Smooth muscle cell (in vitro differentiated cells): ENCODE results near the gene AHNAK2. TPM values are rescaled to one million over a fixed set of nuclear protein-coding genes. Genes with fewer than 3 reads are reported as not detected.

Experiments
- DNase-seq: peaks from one replicate; lab custom pipeline; 2025; ENCODE audit not compliant: unreplicated experiment; lab: John Stamatoyannopoulos, UW
- H2AFZ ChIP-seq: fragments of 200-600 bp; sonication (generic); 2 replicates; pipeline ENCODE4 v1.6.0; 2016; ENCODE audit warnings: antibody characterized with exemption, low read depth, mild to moderate bottlenecking
- H3F3A ChIP-seq: fragments of 200-600 bp; sonication (generic); 2 replicates; pipeline ENCODE4 v1.6.0; 2017; ENCODE audit warnings: antibody characterized with exemption, low read depth
- H3K27ac ChIP-seq: fragments of 200-600 bp; sonication (generic); 2 replicates; pipeline ENCODE4 v1.5.1; 2016; ENCODE audit warnings: low read depth, mild to moderate bottlenecking
- H3K27me3 ChIP-seq: fragments of 200-600 bp; sonication (generic); 2 replicates; pipeline ENCODE4 v1.6.1; 2016; ENCODE audit warnings: low read depth, mild to moderate bottlenecking
- H3K36me3 ChIP-seq: fragments of 200-600 bp; sonication (generic); 2 replicates; pipeline ENCODE4 v1.5.1; 2016; ENCODE audit warnings: low read depth
- H3K4me1 ChIP-seq: fragments of 200-600 bp; sonication (generic); 2 replicates; pipeline ENCODE4 v1.5.1; 2016; ENCODE audit warnings: low read depth
- H3K4me2 ChIP-seq: fragments of 200-600 bp; sonication (generic); 2 replicates; pipeline ENCODE4 v1.6.0; 2016; ENCODE audit warnings: mild to moderate bottlenecking
- H3K4me3 ChIP-seq: fragments of 200-600 bp; sonication (generic); 2 replicates; pipeline ENCODE4 v1.5.1; 2016; ENCODE audit warnings: mild to moderate bottlenecking
- H3K79me2 ChIP-seq: fragments of 200-600 bp; sonication (generic); 2 replicates; pipeline ENCODE4 v1.6.0; 2016; ENCODE audit warnings: low read depth, mild to moderate bottlenecking
- H3K9ac ChIP-seq: fragments of 200-600 bp; sonication (generic); 2 replicates; pipeline ENCODE4 v1.6.0; 2016; ENCODE audit warnings: low read depth
- H3K9me3 ChIP-seq: fragments of 200-600 bp; sonication (generic); replicated peaks from 2 replicates; pipeline ENCODE4 v1.5.1; 2016; ENCODE audit warnings: low read depth
- H4K20me1 ChIP-seq: fragments of 200-600 bp; sonication (generic); 2 replicates; pipeline ENCODE4 v1.6.0; 2016; ENCODE audit warnings: low read depth
- WGBS: methylation state at CpG from one replicate; pipeline ENCODE4 v1.1.7; 2016; ENCODE audit warnings: low lambda C conversion rate; 5-methylcytosine and 5-hydroxymethylcytosine counted together
- polyA plus RNA-seq: library from polyadenylated mRNA; unstranded; fragments of >200 nt; fragmentation: Nextera tagmentation; extraction: Ambion mirVana; gene quantifications from 2 replicates; pipeline ENCODE4 v1.2.1, GENCODE V29; 2016
- total RNA-seq: library from RNA; depleted of rRNA; stranded (reverse); fragments of >200 nt; gene quantifications from 2 replicates; pipeline ENCODE4 v1.2.3, GENCODE V29; 2014
- TF ChIP-seq, protein P1 (sequence below): fragments of 200-600 bp; sonication (generic); IDR thresholded peaks from 2 replicates; pipeline ENCODE4 v1.5.1; 2017; ENCODE audit warnings: borderline replicate concordance, mild to moderate bottlenecking, antibody characterized with exemption; ENCODE audit not compliant: insufficient read depth, poor library complexity, severe bottlenecking

AHNAK2 gene
- total and polyA plus RNA-seq, 2 experiments from 2014 or later: 10.3 to 53.8 TPM

DNA sequence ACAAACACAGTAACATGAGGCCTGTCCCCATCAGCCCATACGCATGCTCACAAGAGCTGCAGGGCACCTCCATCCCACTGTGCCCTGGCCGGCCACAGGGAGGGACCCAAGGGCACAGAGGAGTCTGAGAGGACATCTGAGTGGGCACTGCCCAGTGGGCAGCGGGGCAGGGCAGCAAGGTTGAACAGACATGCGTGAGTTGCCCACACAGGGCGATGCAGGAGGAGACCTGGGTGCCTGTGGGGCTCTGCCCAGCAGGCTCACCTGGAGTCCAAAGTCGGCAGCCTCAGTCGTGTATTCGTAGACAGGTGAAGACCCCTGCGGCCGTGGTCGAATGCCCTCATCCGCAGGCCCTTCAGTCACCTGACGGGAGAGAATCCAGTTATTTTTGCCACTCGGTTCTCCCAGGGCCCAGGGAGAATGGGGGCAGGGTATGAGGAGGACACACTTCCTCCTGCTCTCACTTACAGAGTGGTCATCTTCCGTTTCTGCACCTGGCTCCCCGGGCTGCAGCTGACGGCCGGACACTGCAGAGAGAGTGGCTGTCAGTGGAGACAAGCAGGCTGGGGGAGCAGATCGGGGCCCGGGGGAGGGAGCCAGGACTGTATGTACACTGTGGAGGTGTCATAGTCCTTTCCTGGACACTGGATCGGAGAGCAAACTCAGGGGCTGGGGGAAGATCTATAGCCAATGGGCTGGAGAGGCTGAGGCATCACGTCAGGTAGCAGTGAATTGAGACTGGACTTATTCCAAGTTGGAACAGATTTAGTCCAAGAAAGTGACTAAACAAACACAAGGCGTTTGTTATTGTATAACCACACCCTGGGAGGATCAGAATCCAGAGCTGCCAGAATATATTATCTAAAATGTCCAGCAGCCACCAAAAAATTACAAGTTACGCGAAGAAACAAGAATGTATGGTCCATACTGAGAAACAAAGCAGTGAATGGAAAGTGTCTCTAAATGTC is 20.7 kb downstream of the AHNAK2 start:
- no peak overlapping the region for H3K4me2 ChIP-seq
- H4K20me1 ChIP-seq: peaks cover 42% of the 10 kb centered on the region
- H3K79me2 ChIP-seq: no peaks in the 10 kb centered on the region
- TF ChIP-seq, protein P1, sequence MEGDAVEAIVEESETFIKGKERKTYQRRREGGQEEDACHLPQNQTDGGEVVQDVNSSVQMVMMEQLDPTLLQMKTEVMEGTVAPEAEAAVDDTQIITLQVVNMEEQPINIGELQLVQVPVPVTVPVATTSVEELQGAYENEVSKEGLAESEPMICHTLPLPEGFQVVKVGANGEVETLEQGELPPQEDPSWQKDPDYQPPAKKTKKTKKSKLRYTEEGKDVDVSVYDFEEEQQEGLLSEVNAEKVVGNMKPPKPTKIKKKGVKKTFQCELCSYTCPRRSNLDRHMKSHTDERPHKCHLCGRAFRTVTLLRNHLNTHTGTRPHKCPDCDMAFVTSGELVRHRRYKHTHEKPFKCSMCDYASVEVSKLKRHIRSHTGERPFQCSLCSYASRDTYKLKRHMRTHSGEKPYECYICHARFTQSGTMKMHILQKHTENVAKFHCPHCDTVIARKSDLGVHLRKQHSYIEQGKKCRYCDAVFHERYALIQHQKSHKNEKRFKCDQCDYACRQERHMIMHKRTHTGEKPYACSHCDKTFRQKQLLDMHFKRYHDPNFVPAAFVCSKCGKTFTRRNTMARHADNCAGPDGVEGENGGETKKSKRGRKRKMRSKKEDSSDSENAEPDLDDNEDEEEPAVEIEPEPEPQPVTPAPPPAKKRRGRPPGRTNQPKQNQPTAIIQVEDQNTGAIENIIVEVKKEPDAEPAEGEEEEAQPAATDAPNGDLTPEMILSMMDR: no peak
- H2AFZ ChIP-seq: no peak overlapping the region
- no peaks in the 10 kb centered on the region for H3F3A ChIP-seq
- H3K27me3 ChIP-seq: no peaks in the 10 kb centered on the region
- no peak overlapping the region for H3K9ac ChIP-seq
- H3K9me3 ChIP-seq: no peaks in the 10 kb centered on the region
- H3K4me1 ChIP-seq: no peaks in the 10 kb centered on the region
- 90% methylated on average over 25 of the region's 25 CpGs for WGBS
- H3K36me3 ChIP-seq: no peaks in the 10 kb centered on the region
- DNase-seq: no peak
- no peak overlapping the region for H3K27ac ChIP-seq
- H3K4me3 ChIP-seq: no peak overlapping the region

DNA sequence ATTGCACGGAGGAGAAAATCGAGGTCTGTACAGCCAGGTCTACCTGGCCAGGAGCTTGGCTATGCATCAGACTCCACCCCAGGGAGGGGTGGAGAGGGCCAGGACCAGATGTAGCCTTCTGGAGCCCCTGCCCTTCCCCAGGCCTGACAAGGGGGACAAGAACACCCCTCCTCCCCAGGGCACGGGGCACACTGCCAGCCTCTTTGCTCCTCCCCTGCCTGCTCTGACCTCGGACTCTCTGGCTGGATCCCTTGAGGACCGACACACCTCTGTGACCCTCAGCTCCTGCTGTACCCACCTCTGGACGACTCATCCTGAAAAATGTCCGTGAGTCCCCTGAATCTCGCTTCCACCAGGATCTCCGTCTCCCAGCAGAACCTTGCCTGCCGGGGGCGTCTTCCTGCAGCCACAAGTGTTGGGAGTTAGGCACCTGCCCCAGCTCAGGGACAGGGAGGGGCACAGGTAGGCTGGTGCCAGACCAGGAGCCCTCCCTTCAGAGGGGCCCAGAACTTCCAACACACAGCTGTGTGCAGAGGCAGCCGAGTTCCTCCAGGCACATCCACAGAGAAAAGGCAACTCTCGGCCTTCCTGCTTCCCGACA is 21.8 kb downstream of the AHNAK2 start:
- no peaks in the 10 kb centered on the region for H3K4me1 ChIP-seq
- H3K9me3 ChIP-seq: no peaks in the 10 kb centered on the region
- H3K9ac ChIP-seq: no peak overlapping the region
- H4K20me1 ChIP-seq: peaks cover 40% of the 10 kb centered on the region
- no peak overlapping the region for H3K27ac ChIP-seq
- no peak overlapping the region for H2AFZ ChIP-seq
- DNase-seq: no peak
- TF ChIP-seq, protein P1: no peak
- H3K4me2 ChIP-seq: no peak overlapping the region
- 91% methylated on average over 14 of the region's 14 CpGs for WGBS
- no peak overlapping the region for H3K4me3 ChIP-seq
- no peaks in the 10 kb centered on the region for H3K27me3 ChIP-seq
- no peaks in the 10 kb centered on the region for H3K36me3 ChIP-seq
- no peaks in the 10 kb centered on the region for H3K79me2 ChIP-seq
- H3F3A ChIP-seq: no peaks in the 10 kb centered on the region

DNA sequence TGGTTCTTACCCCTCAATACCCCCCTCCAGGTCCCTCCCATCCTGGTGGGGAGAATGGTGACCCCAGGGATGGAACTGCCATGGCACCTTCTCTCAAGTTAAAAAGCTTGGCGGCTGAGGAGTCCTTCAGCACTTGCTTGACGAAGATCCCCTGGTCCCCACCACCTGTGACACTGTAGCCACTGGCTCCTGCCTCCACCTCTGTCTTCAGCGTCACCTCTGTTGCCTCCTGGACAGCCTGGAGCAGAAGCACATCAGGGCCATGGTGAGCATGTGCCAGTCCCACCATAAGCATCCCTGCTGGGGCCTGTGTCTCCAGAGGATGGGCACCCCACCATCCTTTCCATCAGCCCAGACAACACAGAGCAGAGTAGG is 22.8 kb downstream of the AHNAK2 start:
- no peaks in the 10 kb centered on the region for H3K79me2 ChIP-seq
- H3K36me3 ChIP-seq: no peaks in the 10 kb centered on the region
- TF ChIP-seq, protein P1: no peak
- WGBS: 88% methylated on average over 3 of the region's 3 CpGs
- H3F3A ChIP-seq: no peaks in the 10 kb centered on the region
- peaks cover 35% of the 10 kb centered on the region for H4K20me1 ChIP-seq
- no peak overlapping the region for H3K4me3 ChIP-seq
- H3K4me2 ChIP-seq: no peak overlapping the region
- no peaks in the 10 kb centered on the region for H3K4me1 ChIP-seq
- no peak overlapping the region for H3K9ac ChIP-seq
- H3K9me3 ChIP-seq: no peaks in the 10 kb centered on the region
- DNase-seq: no peak
- H3K27ac ChIP-seq: no peak overlapping the region
- no peaks in the 10 kb centered on the region for H3K27me3 ChIP-seq
- no peak overlapping the region for H2AFZ ChIP-seq
